Esophagus muscularis mucosa (tissue), 4 donors: ENCODE results near the gene SLC38A9. TPM values are rescaled to one million over a fixed set of nuclear protein-coding genes. Genes with fewer than 3 reads are reported as not detected.

Source experiments
- DNase-seq: peaks from one replicate; pipeline ENCODE4 v3.0.0-alpha.2; 2017; ENCODE audit errors: extremely low spot score
- H3K27ac ChIP-seq, 4 donors: fragments of 200-600 bp; sonication (generic); replicated peaks in 1 of 4; 1 replicate in 3 of 4; 2 replicates in 1 of 4; pipeline ENCODE4 v1.5.1; 2016 to 2019; ENCODE audit warnings: mild to moderate bottlenecking in 1 of 4
- H3K27me3 ChIP-seq, 4 donors: fragments of 200-600 bp; sonication (generic); one replicate each; pipeline versions ENCODE4 v1.5.1 to v1.6.0; 2016 to 2019
- H3K36me3 ChIP-seq, 4 donors: fragments of 200-600 bp; sonication (generic); one replicate each; pipeline ENCODE4 v1.5.1; 2016 to 2019
- H3K4me1 ChIP-seq, 4 donors: fragments of 200-600 bp; sonication (generic); one replicate each; pipeline ENCODE4 v1.5.1; 2016 to 2019
- H3K4me3 ChIP-seq, 4 donors: fragments of 200-600 bp; sonication (generic); 1 replicate in 2 of 4; 2 replicates in 2 of 4; pipeline ENCODE4 v1.5.1; 2016 to 2019; ENCODE audit warnings: mild to moderate bottlenecking in 4 of 4, moderate library complexity in 1 of 4
- H3K9me3 ChIP-seq, 4 donors: fragments of 200-600 bp; sonication (generic); 1 replicate in 3 of 4; 2 replicates in 1 of 4; pipeline ENCODE4 v1.5.1; 2016 to 2019
- EP300 ChIP-seq: sonication (generic); formaldehyde crosslinking; IDR thresholded peaks from one replicate; pipeline ENCODE4 v1.6.1; 2017; ENCODE audit warnings: antibody characterized with exemption
- POLR2A ChIP-seq: fragments of 450-650 bp; IDR thresholded peaks from one replicate; pipeline ENCODE4 v1.6.1; 2017; ENCODE audit warnings: antibody characterized with exemption, moderate library complexity, mild to moderate bottlenecking, low read depth
- POLR2AphosphoS5 ChIP-seq, 2 donors: sonication (generic); formaldehyde crosslinking; IDR thresholded peaks; one replicate each; pipeline ENCODE4 v1.6.1; 2017; ENCODE audit warnings: antibody characterized with exemption in 2 of 2
- WGBS: methylation state at CpG from one replicate; pipeline ENCODE4 v1.1.5; 2018; 5-methylcytosine and 5-hydroxymethylcytosine counted together
- intact Hi-C: fragments of 100-400 bp; cut with DNase I; formaldehyde crosslinking; loops from one replicate; pipeline ENCODE4 v1.15.1; 2023
- total RNA-seq, 4 donors: library from RNA; depleted of rRNA; stranded (reverse); fragments of >200 nt; gene quantifications; one replicate each; pipeline versions ENCODE4 v1.1.0 to v1.2.1, GENCODE V29; 2016
- TF ChIP-seq, protein P1 (sequence below), 3 experiments: fragments of 200-600 bp in 2 of 3; fragments of 450-650 bp in 1 of 3; sonication (generic) in 2 of 3; IDR thresholded peaks; one replicate each; pipeline ENCODE4 v1.5.1; 2017 to 2019; ENCODE audit warnings: antibody characterized with exemption in 3 of 3, mild to moderate bottlenecking in 2 of 3, moderate library complexity in 1 of 3

SLC38A9 gene
- total RNA-seq, 4 donors from 2014 or later = 10.0 to 12.3 (median 11.0) TPM

DNA sequence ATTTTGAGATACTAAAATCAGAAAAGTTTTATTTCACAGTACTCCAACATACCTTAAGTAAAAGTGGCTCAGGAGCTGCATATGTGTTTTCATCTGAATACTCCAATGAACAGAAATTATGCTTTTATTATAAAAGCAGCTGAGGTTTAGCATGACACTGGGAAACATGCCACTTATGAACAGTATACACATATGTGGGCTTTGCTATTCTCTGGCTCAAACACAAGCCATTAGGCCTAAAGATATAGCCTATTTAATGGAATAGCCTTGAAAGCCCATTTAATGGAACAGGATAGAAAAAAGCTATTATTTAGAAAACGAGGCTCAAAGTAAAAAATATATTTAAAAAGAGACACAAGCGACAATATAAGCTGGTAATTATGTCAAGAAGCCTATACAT is 74.1 kb downstream of the SLC38A9 start:
- TF ChIP-seq POLR2AphosphoS5 (IDR thresholded peaks at IDR 0.05) (no peak), POLR2A (no peak), EP300 (no peak)
- TF ChIP-seq, protein P1, sequence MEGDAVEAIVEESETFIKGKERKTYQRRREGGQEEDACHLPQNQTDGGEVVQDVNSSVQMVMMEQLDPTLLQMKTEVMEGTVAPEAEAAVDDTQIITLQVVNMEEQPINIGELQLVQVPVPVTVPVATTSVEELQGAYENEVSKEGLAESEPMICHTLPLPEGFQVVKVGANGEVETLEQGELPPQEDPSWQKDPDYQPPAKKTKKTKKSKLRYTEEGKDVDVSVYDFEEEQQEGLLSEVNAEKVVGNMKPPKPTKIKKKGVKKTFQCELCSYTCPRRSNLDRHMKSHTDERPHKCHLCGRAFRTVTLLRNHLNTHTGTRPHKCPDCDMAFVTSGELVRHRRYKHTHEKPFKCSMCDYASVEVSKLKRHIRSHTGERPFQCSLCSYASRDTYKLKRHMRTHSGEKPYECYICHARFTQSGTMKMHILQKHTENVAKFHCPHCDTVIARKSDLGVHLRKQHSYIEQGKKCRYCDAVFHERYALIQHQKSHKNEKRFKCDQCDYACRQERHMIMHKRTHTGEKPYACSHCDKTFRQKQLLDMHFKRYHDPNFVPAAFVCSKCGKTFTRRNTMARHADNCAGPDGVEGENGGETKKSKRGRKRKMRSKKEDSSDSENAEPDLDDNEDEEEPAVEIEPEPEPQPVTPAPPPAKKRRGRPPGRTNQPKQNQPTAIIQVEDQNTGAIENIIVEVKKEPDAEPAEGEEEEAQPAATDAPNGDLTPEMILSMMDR (IDR thresholded peaks at IDR 0.05) = no peak
- Histone ChIP-seq H3K4me3 (no peak overlapping the region), H3K27ac (peak overlapping the region in 1 of 4 donors; percentile 6), H3K4me1 (peaks cover 24 to 53% (median 47%) of the 10 kb centered on the region in 4 donors), H3K9me3 (no peaks in the 10 kb centered on the region), H3K36me3 (no peaks in the 10 kb centered on the region), H3K27me3 (no peaks in the 10 kb centered on the region)
- DNase-seq = no peak
- intact Hi-C loops = no loop called here
- WGBS = 89% methylated on average over 2 of the region's 2 CpGs

DNA sequence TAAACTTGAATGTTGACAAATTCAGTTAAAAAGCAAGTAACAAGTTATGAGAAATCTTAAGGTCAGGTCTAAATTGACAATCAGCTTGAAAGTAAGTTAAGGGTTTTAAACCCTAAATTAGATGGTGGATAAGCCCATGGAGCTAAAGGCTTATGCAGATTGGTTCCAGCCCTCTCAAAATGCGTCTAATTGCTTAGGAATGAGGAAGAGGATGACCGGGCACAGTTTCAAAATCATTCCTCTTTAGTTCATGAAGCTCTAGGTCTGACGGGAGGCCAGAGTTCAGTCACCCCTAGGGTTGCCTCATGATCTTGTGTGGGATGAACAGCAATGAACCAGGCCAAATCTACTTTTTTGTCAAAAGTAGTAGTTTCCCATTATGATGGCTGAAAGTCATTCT is 75.4 kb downstream of the SLC38A9 start:
- no peak overlapping the region for H3K4me3 ChIP-seq
- H3K36me3 ChIP-seq = no peaks in the 10 kb centered on the region
- H3K27ac ChIP-seq = peak overlapping the region; percentile 45 to 71 (median 52)
- intact Hi-C loops = no loop called here
- no peaks in the 10 kb centered on the region for H3K27me3 ChIP-seq
- TF ChIP-seq, protein P1 (IDR thresholded peaks at IDR 0.05) = no peak
- TF ChIP-seq POLR2AphosphoS5 (IDR thresholded peaks at IDR 0.05) = peak in 1 of 2 donors; percentile 9
- TF ChIP-seq POLR2A = no peak
- TF ChIP-seq EP300 = no peak
- no peaks in the 10 kb centered on the region for H3K9me3 ChIP-seq
- WGBS = 51% methylated on average over 3 of the region's 3 CpGs
- no peak for DNase-seq
- H3K4me1 ChIP-seq = peaks cover 27 to 56% (median 50%) of the 10 kb centered on the region in 4 donors

DNA sequence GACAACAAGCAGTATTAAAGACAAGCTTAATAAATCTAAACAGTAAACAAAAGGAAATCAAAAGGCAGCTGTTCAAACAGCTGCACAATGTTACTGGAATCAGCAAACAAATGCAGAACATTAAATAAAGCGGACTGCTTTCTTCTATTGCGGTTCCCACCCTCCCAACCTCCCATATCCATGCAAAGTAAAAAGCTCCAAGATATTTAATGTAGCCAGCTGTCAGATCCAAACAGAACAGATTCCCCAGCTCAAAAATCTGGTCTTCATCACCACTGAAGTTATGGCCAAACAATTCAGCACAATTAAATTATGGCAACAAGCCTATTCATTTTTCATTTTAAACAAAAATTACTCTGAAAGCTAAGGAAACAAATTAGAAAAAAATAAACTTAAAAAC is 75.9 kb downstream of the SLC38A9 start:
- intact Hi-C loops = no loop called here
- 40% methylated on average over 2 of the region's 2 CpGs for WGBS
- TF ChIP-seq, protein P1 (IDR thresholded peaks at IDR 0.05) = no peak
- no peak for TF ChIP-seq POLR2AphosphoS5 (IDR thresholded peaks at IDR 0.05)
- TF ChIP-seq POLR2A = no peak
- TF ChIP-seq EP300 = no peak
- Histone ChIP-seq H3K36me3 (no peaks in the 10 kb centered on the region), H3K4me3 (no peak overlapping the region), H3K27ac (peak overlapping the region; percentile 45 to 71 (median 52)), H3K4me1 (peaks cover 27 to 56% (median 50%) of the 10 kb centered on the region in 4 donors), H3K9me3 (no peaks in the 10 kb centered on the region), H3K27me3 (no peaks in the 10 kb centered on the region)
- DNase-seq = no peak

DNA sequence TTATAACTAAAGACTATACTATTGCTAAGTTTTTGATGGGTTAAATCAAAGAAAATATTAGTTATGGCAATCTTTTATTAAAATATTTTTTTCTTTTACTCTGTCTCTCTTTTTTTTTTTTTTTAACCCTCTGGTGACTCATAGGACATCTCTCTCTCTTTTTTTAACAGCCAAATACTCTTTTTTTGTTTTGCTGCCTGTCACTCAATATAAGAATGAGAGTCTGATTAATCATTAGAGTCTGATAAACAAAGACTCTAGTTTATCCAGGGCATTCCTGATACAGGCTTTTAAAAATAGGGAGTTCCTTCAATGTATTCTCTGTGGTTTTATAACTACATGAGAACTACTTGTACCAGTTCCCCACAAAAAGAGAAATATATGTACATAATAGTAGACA is 77.3 kb downstream of the SLC38A9 start:
- Histone ChIP-seq H3K4me3 (no peak overlapping the region), H3K9me3 (no peaks in the 10 kb centered on the region), H3K36me3 (no peaks in the 10 kb centered on the region), H3K27ac (peak overlapping the region; percentile 40 to 71 (median 62)), H3K4me1 (peaks cover 27 to 56% (median 50%) of the 10 kb centered on the region in 4 donors), H3K27me3 (no peaks in the 10 kb centered on the region)
- no peak for DNase-seq
- TF ChIP-seq POLR2A (no peak), POLR2AphosphoS5 (IDR thresholded peaks at IDR 0.05) (no peak), EP300 (no peak)
- TF ChIP-seq, protein P1 (IDR thresholded peaks at IDR 0.05) = no peak
- intact Hi-C loops = no loop called here

DNA sequence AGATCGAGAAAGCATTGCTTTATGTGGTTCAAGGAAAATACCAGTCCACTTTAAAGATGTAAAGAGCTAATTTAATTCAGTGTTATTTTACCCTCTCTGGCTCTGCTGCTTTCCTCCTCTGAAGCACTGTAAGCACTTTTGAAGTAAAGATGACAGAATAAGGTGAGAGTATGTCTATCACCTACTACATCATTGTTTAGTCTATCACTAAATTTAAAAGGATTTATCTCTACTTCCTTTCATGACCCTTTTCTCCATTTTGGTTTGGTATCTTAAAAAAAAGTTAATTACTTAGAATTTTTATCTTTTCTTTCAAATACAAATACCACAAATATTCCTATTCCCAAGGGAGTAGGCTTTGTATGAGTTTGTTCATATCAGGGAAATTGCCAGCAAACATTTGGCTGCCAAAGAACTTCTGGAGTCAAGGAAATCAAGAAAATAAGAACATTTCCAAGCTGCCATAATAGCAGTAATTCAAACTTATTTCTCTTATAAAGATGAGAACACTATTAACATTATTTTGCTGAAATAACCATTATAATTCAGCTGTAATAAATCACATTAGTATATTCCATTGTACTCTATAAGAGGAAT is 77.8 kb downstream of the SLC38A9 start:
- H3K27ac ChIP-seq = peak overlapping the region; percentile 55 to 71 (median 64)
- WGBS = 55% methylated on average over 1 of the region's 1 CpG
- H3K4me1 ChIP-seq = peaks cover 27 to 56% (median 50%) of the 10 kb centered on the region in 4 donors
- no peaks in the 10 kb centered on the region for H3K9me3 ChIP-seq
- H3K36me3 ChIP-seq = no peaks in the 10 kb centered on the region
- no peaks in the 10 kb centered on the region for H3K27me3 ChIP-seq
- TF ChIP-seq, protein P1 (IDR thresholded peaks at IDR 0.05) = no peak
- no peak for TF ChIP-seq POLR2AphosphoS5 (IDR thresholded peaks at IDR 0.05)
- TF ChIP-seq POLR2A = no peak
- no peak for TF ChIP-seq EP300
- intact Hi-C loops = no loop called here
- DNase-seq = no peak
- peak overlapping the region in 1 of 4 donors; percentile 14 for H3K4me3 ChIP-seq
